K562 (cell line): ENCODE data around the gene BMF. TPM values are rescaled to one million over a fixed set of nuclear protein-coding genes. Genes with fewer than 3 reads are reported as not detected.

ENCODE experiments used
- CBX5 ChIP-seq: IDR thresholded peaks from 2 replicates; pipeline ENCODE4 v1.6.1; 2014; ENCODE audit warnings: low read depth, borderline replicate concordance
- CEBPB ChIP-seq: fragments of 450-650 bp; IDR thresholded peaks from 2 replicates; pipeline ENCODE4 v1.6.1; 2016; ENCODE audit warnings: missing genetic modification characterization, missing compliant biosample characterization
- CEBPG ChIP-seq, 3 experiments: fragments of 200-800 bp in 1 of 3; sonication (Bioruptor generic) in 1 of 3; sonication (generic) in 1 of 3; formaldehyde crosslinking in 1 of 3; IDR thresholded peaks in 2 of 3; conservative IDR thresholded peaks in 1 of 3; 2 replicates each; pipeline versions ENCODE4 v1.6.1 to v1.8.0; 2016 to 2022; ENCODE audit warnings: missing compliant biosample characterization in 2 of 3, missing genetic modification characterization in 2 of 3, mild to moderate bottlenecking in 1 of 3, missing genetic modification reagents in 1 of 3
- CTBP1 ChIP-seq: fragments of 450-650 bp; IDR thresholded peaks from 2 replicates; pipeline ENCODE4 v1.6.1; 2016; ENCODE audit warnings: borderline replicate concordance
- CXXC5 ChIP-seq: fragments of 250-450 bp; sonication (Bioruptor Pico); IDR thresholded peaks from 2 replicates; pipeline ENCODE4 v1.8.0; 2022; ENCODE audit warnings: inconsistent platforms, mild to moderate bottlenecking, moderate library complexity
- HCFC1 ChIP-seq: IDR thresholded peaks from 2 replicates; pipeline ENCODE4 v1.6.1; 2012; ENCODE audit warnings: low read depth, low read length, improper control_type of control experiment
- JUND ChIP-seq, 2 experiments: IDR thresholded peaks; 2 replicates in 1 of 2; 3 replicates in 1 of 2; pipeline ENCODE4 v1.6.1; 2011; ENCODE audit warnings: borderline replicate concordance in 2 of 2, low read depth in 2 of 2, low read length in 2 of 2, improper control_type of control experiment in 1 of 2, missing biosample characterization in 1 of 2, missing genetic modification characterization in 1 of 2, missing genetic modification reagents in 1 of 2
- LCOR ChIP-seq: sonication (generic); formaldehyde crosslinking; IDR thresholded peaks from 2 replicates; pipeline ENCODE4 v1.8.0; 2022; ENCODE audit warnings: mild to moderate bottlenecking, missing genetic modification reagents
- NR3C1 ChIP-seq: sonication (generic); formaldehyde crosslinking; IDR thresholded peaks from 2 replicates; pipeline ENCODE4 v1.8.1; 2022; ENCODE audit warnings: missing genetic modification reagents
- POLR2AphosphoS5 ChIP-seq: IDR thresholded peaks from 2 replicates; pipeline ENCODE4 v1.6.1; 2011; ENCODE audit warnings: mild to moderate bottlenecking, low read depth, low read length, moderate library complexity; ENCODE audit not compliant: control insufficient read depth, insufficient read depth
- RCOR1 ChIP-seq, 2 experiments: IDR thresholded peaks; 2 replicates each; pipeline ENCODE4 v1.6.1; 2012; ENCODE audit warnings: low read depth in 2 of 2, low read length in 2 of 2, borderline replicate concordance in 1 of 2, improper control_type of control experiment in 1 of 2
- TCF7 ChIP-seq: sonication (generic); IDR thresholded peaks from 2 replicates; pipeline ENCODE4 v1.6.1; 2016; ENCODE audit warnings: antibody characterized with exemption, borderline replicate concordance
- XRCC3 ChIP-seq: fragments of 450-650 bp; IDR thresholded peaks from 2 replicates; pipeline ENCODE4 v1.6.1; 2017; ENCODE audit warnings: mild to moderate bottlenecking, moderate library complexity
- ZBTB49 ChIP-seq: sonication (generic); formaldehyde crosslinking; IDR thresholded peaks from 2 replicates; pipeline ENCODE4 v1.8.0; 2022; ENCODE audit warnings: missing genetic modification reagents, mild to moderate bottlenecking, borderline replicate concordance
- ZFX ChIP-seq: sonication (generic); formaldehyde crosslinking; IDR thresholded peaks from 2 replicates; pipeline ENCODE4 v1.8.0; 2022; ENCODE audit warnings: mild to moderate bottlenecking, missing genetic modification reagents, moderate library complexity
- ZNF830 ChIP-seq: fragments of 250-450 bp; sonication (Bioruptor Pico); IDR thresholded peaks from 2 replicates; pipeline ENCODE4 v1.5.0; 2021; ENCODE audit warnings: mild to moderate bottlenecking
- polyA plus RNA-seq, 8 experiments: library from polyadenylated mRNA; depleted of rRNA in 4 of 8; stranded (reverse) in 5 of 8; unstranded in 3 of 8; fragments of >200 nt; fragmentation: Nextera tagmentation in 2 of 8; fragmentation: Illumina TruSeq in 1 of 8; extraction: Ambion mirVana in 2 of 8; extraction: Trizol in 1 of 8; gene quantifications; 2 replicates each; pipeline versions ENCODE4 v1.2.1 to v1.2.3, GENCODE V29; 2011 to 2014; ENCODE audit warnings: inconsistent platforms in 1 of 8, missing spikeins in 1 of 8
- total RNA-seq, 7 experiments: library from RNA; depleted of rRNA in 6 of 7; stranded (reverse); fragments of >200 nt in 6 of 7; fragmentation: Illumina TruSeq in 2 of 7; extraction: Trizol in 2 of 7; gene quantifications; 2 replicates each; pipeline versions ENCODE4 v1.2.1 to v1.2.3, GENCODE V29; 2011 to 2021; ENCODE audit warnings: low replicate concordance in 1 of 7
- TF ChIP-seq, protein P1 (sequence below): fragments of 200-800 bp; sonication (Bioruptor generic); IDR thresholded peaks from 2 replicates; pipeline ENCODE4 v1.6.1; 2017; ENCODE audit warnings: missing genetic modification characterization, missing compliant biosample characterization
- TF ChIP-seq, protein P2 (sequence below): fragments of 450-650 bp; IDR thresholded peaks from 2 replicates; pipeline ENCODE4 v1.6.1; 2016
- TF ChIP-seq, protein P3 (sequence below): fragments of 450-650 bp; formaldehyde crosslinking; IDR thresholded peaks from 2 replicates; pipeline ENCODE4 v1.4.0; 2022; ENCODE audit warnings: mild to moderate bottlenecking, moderate library complexity

The BMF gene
- total and polyA plus RNA-seq, 9 of the 15 experiments (the other 6 are each of a cell fraction or from before 2014, with no cell fraction given): 0.25 to 0.91 (median 0.59) TPM; not detected in 2

- TF ChIP-seq, protein P1, sequence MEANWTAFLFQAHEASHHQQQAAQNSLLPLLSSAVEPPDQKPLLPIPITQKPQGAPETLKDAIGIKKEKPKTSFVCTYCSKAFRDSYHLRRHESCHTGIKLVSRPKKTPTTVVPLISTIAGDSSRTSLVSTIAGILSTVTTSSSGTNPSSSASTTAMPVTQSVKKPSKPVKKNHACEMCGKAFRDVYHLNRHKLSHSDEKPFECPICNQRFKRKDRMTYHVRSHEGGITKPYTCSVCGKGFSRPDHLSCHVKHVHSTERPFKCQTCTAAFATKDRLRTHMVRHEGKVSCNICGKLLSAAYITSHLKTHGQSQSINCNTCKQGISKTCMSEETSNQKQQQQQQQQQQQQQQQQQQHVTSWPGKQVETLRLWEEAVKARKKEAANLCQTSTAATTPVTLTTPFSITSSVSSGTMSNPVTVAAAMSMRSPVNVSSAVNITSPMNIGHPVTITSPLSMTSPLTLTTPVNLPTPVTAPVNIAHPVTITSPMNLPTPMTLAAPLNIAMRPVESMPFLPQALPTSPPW: peak; percentile 19; the same call in 1 of the 2 replicates
- TF ChIP-seq XRCC3: no peak
- peak; percentile 68; the same call in 1 of the 2 replicates for TF ChIP-seq TCF7
- TF ChIP-seq JUND (IDR thresholded peaks at IDR 0.05; ENCODE audit: borderline replicate concordance, low read depth, low read length): peak; percentile 66; the same call in 1 of the 2 replicates
- TF ChIP-seq JUND (tag; IDR thresholded peaks at IDR 0.05; ENCODE audit: borderline replicate concordance, low read depth, low read length): no peak; the same call in 2 of the 3 replicates
- TF ChIP-seq CTBP1: peak; percentile 85; the same call in 1 of the 2 replicates
- TF ChIP-seq NR3C1: no peak
- TF ChIP-seq RCOR1 (IDR thresholded peaks at IDR 0.05; ENCODE audit: borderline replicate concordance in 1 of 2, low read depth in 2 of 2, low read length in 2 of 2): peak in 1 of 2 experiments; percentile 84; a peak in 2 of 4 replicates
- TF ChIP-seq POLR2AphosphoS5: no peak
- no peak for TF ChIP-seq ZNF830
- TF ChIP-seq, protein P2, sequence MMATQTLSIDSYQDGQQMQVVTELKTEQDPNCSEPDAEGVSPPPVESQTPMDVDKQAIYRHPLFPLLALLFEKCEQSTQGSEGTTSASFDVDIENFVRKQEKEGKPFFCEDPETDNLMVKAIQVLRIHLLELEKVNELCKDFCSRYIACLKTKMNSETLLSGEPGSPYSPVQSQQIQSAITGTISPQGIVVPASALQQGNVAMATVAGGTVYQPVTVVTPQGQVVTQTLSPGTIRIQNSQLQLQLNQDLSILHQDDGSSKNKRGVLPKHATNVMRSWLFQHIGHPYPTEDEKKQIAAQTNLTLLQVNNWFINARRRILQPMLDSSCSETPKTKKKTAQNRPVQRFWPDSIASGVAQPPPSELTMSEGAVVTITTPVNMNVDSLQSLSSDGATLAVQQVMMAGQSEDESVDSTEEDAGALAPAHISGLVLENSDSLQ: no peak
- TF ChIP-seq HCFC1: 0 out of 2 replicates have a peak, but pooled peaks have one; percentile 31
- TF ChIP-seq CEBPB (tag): no peak
- TF ChIP-seq CBX5: peak; percentile 66; the same call in 1 of the 2 replicates
- TF ChIP-seq, protein P3, sequence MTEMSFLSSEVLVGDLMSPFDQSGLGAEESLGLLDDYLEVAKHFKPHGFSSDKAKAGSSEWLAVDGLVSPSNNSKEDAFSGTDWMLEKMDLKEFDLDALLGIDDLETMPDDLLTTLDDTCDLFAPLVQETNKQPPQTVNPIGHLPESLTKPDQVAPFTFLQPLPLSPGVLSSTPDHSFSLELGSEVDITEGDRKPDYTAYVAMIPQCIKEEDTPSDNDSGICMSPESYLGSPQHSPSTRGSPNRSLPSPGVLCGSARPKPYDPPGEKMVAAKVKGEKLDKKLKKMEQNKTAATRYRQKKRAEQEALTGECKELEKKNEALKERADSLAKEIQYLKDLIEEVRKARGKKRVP: no peak
- TF ChIP-seq LCOR (CRISPR knock-in tag): peak; percentile 84; the same call in 1 of the 2 replicates
- peak; percentile 61; the same call in 1 of the 2 replicates for TF ChIP-seq CXXC5 (CRISPR knock-in tag)
- no peak for TF ChIP-seq CEBPG (CRISPR knock-in tag; IDR thresholded peaks at IDR 0.05)
- no peak for TF ChIP-seq CEBPG (tag; conservative IDR thresholded peaks at IDR 0.05 in 1 of 2, IDR thresholded peaks at IDR 0.05 in 1 of 2)
- peak; percentile 61 for TF ChIP-seq ZFX (CRISPR knock-in tag)
- TF ChIP-seq ZBTB49: no peak
These were observed 63.7 kb downstream of the BMF start (continued) for GRCh38 chr15:40044717-40045571.
